Activated naive CD8-positive, alpha-beta T cell treated with anti-CD3 and anti-CD28 coated beads, Interleukin-2, amount 50 U/mL, for 16 hours (primary cell): ENCODE results near the gene HNF4A.

Experiments used
- DNase-seq: peaks from one replicate; pipeline ENCODE4 v3.0.0-alpha.2; 2020; ENCODE audit warnings: low read depth, low spot score

The HNF4A gene

GRCh38 chr20:44424039-44424495, 68.6 kb downstream of the HNF4A start:
- DNase-seq = no peak

- DNase-seq = no peak
Observed at GRCh38 chr20:44425923-44426322, 70.4 kb downstream of the HNF4A start.

- no peak for DNase-seq
Observed at GRCh38 chr20:44426879-44427790, 71.6 kb downstream of the HNF4A start.

GRCh38 chr20:44427804-44428173, 72.3 kb downstream of the HNF4A start:
- DNase-seq = no peak

- DNase-seq = no peak
Observed at GRCh38 chr20:44428174-44429016, 72.9 kb downstream of the HNF4A start.

GRCh38 chr20:44429017-44429339, 73.5 kb downstream of the HNF4A start:
- no peak for DNase-seq

- DNase-seq = no peak
Observed at GRCh38 chr20:44429419-44430269, 74.1 kb downstream of the HNF4A start.

- no peak for DNase-seq
Observed at GRCh38 chr20:44430270-44431065, 75.0 kb downstream of the HNF4A start.

GRCh38 chr20:44431118-44431501, 75.6 kb downstream of the HNF4A start:
- DNase-seq = no peak

GRCh38 chr20:44431502-44432234, 76.2 kb downstream of the HNF4A start:
- no peak for DNase-seq

- no peak for DNase-seq
Observed at GRCh38 chr20:44432618-44433577, 77.4 kb downstream of the HNF4A start.

- DNase-seq = no peak
Observed at GRCh38 chr20:44433751-44434538, 78.4 kb downstream of the HNF4A start.

- DNase-seq = no peak
Observed at GRCh38 chr20:44435630-44436335, 80.3 kb downstream of the HNF4A start.

GRCh38 chr20:44436393-44436792, 80.9 kb downstream of the HNF4A start:
- DNase-seq = no peak

GRCh38 chr20:44437497-44437896, 82.0 kb downstream of the HNF4A start:
- DNase-seq = no peak

- no peak for DNase-seq
Observed at GRCh38 chr20:44438782-44439181, 83.3 kb downstream of the HNF4A start.

GRCh38 chr20:44439318-44439717, 83.8 kb downstream of the HNF4A start:
- no peak for DNase-seq
